ENCODE results near the gene PRCC.
"Not testable (repeated sequence)": the region's sequence is repeated elsewhere in the genome, so short reads cannot be mapped to it uniquely, and the experiment has no call there.

PRCC gene

GRCh38 chr1:156754219-156754618, 13.1 kb upstream of the PRCC start:
- H3K4me3 ChIP-seq (ENCODE audit: control insufficient read depth, low read depth, low read length): no peak overlapping the region
- TF ChIP-seq CTCF (conservative IDR thresholded peaks at IDR 0.05; ENCODE audit: control insufficient read depth, insufficient read depth, low read depth, low read length): no peak
- DNase-seq (ENCODE audit: low read depth): no peak

GRCh38 chr1:156755527-156755950, 11.8 kb upstream of the PRCC start:
- no peak for TF ChIP-seq CTCF (conservative IDR thresholded peaks at IDR 0.05; ENCODE audit: control insufficient read depth, insufficient read depth, low read depth, low read length)
- no peak overlapping the region for H3K4me3 ChIP-seq (ENCODE audit: control insufficient read depth, low read depth, low read length)
- DNase-seq (ENCODE audit: low read depth): no peak

GRCh38 chr1:156756355-156756754, 11.0 kb upstream of the PRCC start:
- no peak for TF ChIP-seq CTCF (conservative IDR thresholded peaks at IDR 0.05; ENCODE audit: control insufficient read depth, insufficient read depth, low read depth, low read length)
- no peak overlapping the region for H3K4me3 ChIP-seq (ENCODE audit: control insufficient read depth, low read depth, low read length)
- no peak for DNase-seq (ENCODE audit: low read depth)

- DNase-seq (ENCODE audit: low read depth); H3K4me3 ChIP-seq (ENCODE audit: control insufficient read depth, low read depth, low read length): not testable (repeated sequence)
Observed at GRCh38 chr1:156757572-156758253, 9.6 kb upstream of the PRCC start.

GRCh38 chr1:156760092-156760795, 7.1 kb upstream of the PRCC start:
- no peak for DNase-seq (ENCODE audit: low read depth)
- no peak overlapping the region for H3K4me3 ChIP-seq (ENCODE audit: control insufficient read depth, low read depth, low read length)
- TF ChIP-seq CTCF (conservative IDR thresholded peaks at IDR 0.05; ENCODE audit: control insufficient read depth, insufficient read depth, low read depth, low read length): no peak

- H3K4me3 ChIP-seq (ENCODE audit: control insufficient read depth, low read depth, low read length): no peak overlapping the region
- TF ChIP-seq CTCF (conservative IDR thresholded peaks at IDR 0.05; ENCODE audit: control insufficient read depth, insufficient read depth, low read depth, low read length): no peak
- DNase-seq (ENCODE audit: low read depth): no peak
Observed at GRCh38 chr1:156760796-156761104, 6.6 kb upstream of the PRCC start.

- not testable (repeated sequence) for DNase-seq (ENCODE audit: low read depth); H3K4me3 ChIP-seq (ENCODE audit: control insufficient read depth, low read depth, low read length)
Observed at GRCh38 chr1:156765136-156765535, 2.2 kb upstream of the PRCC start.

GRCh38 chr1:156765666-156766065, 1.7 kb upstream of the PRCC start:
- no peak for DNase-seq (ENCODE audit: low read depth)
- TF ChIP-seq CTCF (conservative IDR thresholded peaks at IDR 0.05; ENCODE audit: control insufficient read depth, insufficient read depth, low read depth, low read length): no peak
- no peak overlapping the region for H3K4me3 ChIP-seq (ENCODE audit: control insufficient read depth, low read depth, low read length)

Measured in fibroblast of mammary gland (primary cell).